Epithelial cell of proximal tubule (primary cell): ENCODE results near the gene NAT10. TPM values are rescaled to one million over a fixed set of nuclear protein-coding genes. Genes with fewer than 3 reads are reported as not detected.
"Not testable (repeated sequence)": the region's sequence is repeated elsewhere in the genome, so short reads cannot be mapped to it uniquely, and the experiment has no call there.

ENCODE experiments used
- DNase-seq: peaks from one replicate; pipeline ENCODE4 v3.0.0-alpha.2; 2011; ENCODE audit warnings: low read depth
- H3K4me3 ChIP-seq: 2 replicates; pipeline ENCODE4 v1.5.1; 2011; ENCODE audit warnings: low read depth, mild to moderate bottlenecking, low read length
- total RNA-seq: library from RNA; depleted of rRNA; stranded (reverse); fragments of >200 nt; gene quantifications from 2 replicates; pipeline ENCODE4 v1.2.3, GENCODE V29; 2015
- TF ChIP-seq, protein P1 (sequence below): conservative IDR thresholded peaks from 2 replicates; pipeline ENCODE4 v1.5.1; 2012; ENCODE audit warnings: low read depth, mild to moderate bottlenecking, low read length

The NAT10 gene
- total RNA-seq, 1 donor from 2014 or later = 19.8 TPM

DNA sequence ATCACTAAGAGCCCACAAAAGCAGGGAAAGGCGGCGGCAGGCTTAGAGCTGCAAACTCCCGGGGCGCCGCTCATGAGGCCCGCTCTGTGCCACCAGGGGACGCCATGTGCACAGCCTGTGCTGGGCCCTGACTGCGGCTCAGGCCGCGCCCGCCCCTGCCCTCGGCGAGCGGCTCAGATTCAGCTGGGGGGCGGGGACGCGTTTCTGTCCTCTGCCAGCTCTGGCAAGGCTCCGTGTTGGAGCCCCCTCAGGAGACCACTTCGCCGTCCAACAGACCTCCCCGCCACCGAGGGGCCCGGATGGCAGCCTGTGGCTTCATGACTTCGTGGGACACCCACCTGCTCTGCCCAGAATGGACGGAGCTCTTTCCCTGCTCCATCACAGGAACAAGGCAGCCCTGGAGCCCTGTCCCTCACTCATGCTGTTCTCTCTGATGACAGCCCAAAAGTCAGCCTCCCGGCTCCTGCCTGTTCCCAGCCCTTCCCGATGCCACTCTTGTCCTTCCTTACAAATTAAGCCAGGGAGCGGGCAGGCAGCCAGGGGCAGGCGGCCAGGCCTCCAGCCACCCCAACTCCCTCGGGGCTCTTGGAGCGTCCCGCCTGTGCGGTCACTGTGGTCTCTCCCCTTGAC, 69.1 kb downstream of the NAT10 start:
- TF ChIP-seq, protein P1, sequence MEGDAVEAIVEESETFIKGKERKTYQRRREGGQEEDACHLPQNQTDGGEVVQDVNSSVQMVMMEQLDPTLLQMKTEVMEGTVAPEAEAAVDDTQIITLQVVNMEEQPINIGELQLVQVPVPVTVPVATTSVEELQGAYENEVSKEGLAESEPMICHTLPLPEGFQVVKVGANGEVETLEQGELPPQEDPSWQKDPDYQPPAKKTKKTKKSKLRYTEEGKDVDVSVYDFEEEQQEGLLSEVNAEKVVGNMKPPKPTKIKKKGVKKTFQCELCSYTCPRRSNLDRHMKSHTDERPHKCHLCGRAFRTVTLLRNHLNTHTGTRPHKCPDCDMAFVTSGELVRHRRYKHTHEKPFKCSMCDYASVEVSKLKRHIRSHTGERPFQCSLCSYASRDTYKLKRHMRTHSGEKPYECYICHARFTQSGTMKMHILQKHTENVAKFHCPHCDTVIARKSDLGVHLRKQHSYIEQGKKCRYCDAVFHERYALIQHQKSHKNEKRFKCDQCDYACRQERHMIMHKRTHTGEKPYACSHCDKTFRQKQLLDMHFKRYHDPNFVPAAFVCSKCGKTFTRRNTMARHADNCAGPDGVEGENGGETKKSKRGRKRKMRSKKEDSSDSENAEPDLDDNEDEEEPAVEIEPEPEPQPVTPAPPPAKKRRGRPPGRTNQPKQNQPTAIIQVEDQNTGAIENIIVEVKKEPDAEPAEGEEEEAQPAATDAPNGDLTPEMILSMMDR = peak; percentile 90
- DNase-seq = no peak
- H3K4me3 ChIP-seq = peak overlapping the region; percentile 45

DNA sequence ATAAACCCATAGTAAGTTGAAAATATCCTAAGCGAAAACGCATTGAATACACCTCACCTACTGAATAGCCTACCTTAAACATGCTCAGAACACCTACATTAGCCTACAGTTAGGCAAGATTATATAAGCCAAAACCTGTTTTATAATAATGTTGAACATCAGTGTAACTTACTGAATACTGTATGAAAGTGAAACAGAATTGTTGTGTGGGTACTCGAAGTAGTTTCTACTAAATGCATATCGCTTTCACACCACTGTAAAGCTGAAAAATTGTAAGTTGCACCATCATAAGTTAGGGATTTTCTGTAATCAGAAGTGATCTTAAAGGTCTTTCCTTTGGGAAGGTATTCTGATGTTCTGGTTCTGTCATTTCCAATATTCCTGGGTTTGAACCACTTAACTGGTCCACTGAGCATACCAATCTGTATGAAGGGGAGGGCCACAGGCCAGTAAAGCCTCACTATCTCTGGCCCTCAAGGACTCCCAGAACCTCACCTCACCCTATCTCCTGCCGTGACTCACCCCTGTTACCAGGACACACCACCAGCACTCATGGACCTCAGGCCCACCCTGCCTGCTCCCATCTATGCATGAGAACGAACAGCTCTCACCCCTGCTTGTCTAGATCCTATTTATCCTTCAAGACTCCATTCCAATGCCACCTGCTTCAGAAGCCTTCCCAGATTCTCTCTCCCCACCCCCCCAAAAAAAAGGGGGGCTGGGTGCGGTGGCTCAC, 70.0 kb downstream of the NAT10 start:
- TF ChIP-seq, protein P1 = no peak
- DNase-seq = no peak
- no peak overlapping the region for H3K4me3 ChIP-seq

DNA sequence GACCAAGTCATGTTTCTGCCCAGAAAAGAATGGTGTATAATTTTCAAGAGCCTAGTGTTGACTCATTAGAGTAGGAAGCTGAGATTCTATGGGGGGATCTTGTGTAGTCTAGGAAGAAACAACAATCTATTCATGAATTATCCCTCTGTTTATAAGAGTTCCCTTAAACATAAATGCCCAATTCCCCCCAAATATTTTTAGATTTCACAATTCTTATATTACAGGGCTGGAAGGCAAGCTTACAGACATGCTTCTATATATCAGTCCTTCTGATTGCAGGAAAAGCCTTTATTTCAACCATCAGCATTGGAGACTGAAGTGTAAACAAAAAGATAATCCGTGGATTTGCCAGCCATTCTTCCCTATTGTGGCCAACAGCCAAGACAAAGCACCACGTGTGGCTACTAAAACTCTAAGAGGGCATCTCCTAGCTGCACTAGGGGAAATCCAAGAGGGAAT, 71.4 kb downstream of the NAT10 start:
- no peak overlapping the region for H3K4me3 ChIP-seq
- TF ChIP-seq, protein P1 = no peak

DNA sequence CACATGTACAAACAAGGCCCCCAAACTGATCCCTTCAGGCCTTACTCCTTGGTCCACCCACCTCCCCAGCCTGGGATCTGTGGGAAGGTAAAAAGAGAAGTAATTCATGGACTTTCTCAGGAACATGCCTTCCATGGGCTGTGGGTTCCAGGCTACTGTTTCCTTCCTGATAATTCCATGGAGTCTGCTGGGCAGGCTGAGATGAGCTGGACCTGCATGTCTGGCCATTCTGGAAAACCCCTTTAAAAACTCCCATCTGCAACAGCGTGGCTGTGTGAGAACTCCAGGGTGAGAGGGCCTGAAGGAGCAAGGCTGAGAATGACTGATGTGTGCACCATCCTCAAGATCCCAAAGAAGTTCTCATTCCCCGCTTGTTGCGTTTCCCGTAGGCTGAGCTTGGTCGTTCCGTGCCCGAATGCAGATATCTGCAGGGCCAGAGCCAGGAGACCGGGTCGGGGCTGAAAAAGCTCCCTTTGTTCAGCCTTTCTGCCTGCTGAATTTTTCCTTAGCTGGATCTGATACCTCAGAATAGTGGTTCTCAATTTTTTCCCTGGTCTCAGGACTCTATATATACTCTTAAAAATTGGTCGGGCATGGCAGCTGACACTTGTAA, 72.9 kb downstream of the NAT10 start:
- DNase-seq = no peak
- TF ChIP-seq, protein P1 = no peak
- H3K4me3 ChIP-seq = no peak overlapping the region

More for the DNA sequence above, 71.4 kb downstream of the NAT10 start:
- DNase-seq = no peak

DNA sequence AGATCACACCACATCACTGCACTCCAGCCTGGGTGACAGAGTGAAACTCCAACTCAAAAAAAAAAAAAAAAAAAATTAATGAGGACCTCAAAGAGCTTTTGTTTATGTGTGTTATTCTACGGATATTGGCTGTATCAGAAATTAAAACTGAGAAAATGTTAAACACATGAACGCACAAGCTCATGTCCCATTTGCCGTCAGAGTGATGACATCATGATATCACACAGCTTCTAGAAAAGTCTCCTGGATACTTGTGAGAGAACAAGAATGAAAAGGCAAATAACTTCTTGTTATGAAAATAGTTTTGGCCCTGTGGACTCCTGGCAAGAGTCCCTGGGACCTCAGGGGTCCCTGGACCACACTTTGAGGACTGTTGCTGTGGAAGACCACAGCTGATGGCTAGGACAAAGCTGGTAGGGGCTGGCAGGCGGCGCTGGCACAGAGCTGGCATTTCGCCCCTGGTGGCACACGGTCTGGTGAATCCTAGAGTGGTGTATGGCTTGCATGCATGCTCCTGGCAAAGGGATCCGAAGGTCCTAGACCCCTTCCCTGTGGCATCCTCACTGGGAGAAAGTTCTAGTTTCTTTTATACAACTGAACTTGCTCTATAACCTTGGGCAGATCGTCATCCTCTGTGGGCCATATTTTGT, 73.7 kb downstream of the NAT10 start:
- TF ChIP-seq, protein P1 = no peak
- DNase-seq = no peak
- H3K4me3 ChIP-seq = no peak overlapping the region

DNA sequence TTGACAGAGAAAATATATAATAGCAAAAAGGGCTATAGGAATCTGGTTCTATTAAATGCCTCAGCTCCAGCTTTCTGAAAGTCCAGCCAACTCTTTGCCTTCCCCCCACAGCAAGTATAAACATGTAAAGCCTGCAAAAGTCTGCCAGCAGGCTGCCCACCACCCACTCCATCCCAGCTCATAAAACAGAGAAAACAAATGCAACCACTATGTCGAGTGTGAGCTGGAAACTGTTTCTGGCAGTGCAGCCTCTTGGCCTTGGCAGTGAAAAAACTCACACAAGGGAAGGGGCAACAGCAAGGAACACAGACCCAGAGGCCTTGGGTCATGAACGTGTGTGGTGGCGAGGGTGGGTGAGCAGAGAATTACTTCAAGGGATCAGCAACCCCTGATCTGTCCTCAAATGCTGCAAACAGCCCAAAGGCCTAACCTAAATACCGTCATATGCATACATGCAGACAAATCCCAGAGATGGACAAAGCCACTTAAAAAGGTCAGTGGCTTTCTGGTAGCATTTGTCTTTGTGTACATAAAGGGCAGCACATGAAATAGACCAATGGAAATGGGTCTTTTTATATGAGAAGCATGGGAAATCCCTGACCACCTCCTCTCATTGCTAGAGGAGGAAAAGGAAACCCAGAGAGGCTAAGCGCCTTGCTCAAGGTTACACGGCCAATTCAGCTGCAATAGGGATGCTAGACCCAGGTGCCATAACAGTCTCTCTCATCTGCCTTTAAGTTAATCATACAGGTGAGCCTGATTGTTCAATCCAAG, 74.8 kb downstream of the NAT10 start:
- TF ChIP-seq, protein P1 = no peak
- no peak overlapping the region for H3K4me3 ChIP-seq
- no peak for DNase-seq

DNA sequence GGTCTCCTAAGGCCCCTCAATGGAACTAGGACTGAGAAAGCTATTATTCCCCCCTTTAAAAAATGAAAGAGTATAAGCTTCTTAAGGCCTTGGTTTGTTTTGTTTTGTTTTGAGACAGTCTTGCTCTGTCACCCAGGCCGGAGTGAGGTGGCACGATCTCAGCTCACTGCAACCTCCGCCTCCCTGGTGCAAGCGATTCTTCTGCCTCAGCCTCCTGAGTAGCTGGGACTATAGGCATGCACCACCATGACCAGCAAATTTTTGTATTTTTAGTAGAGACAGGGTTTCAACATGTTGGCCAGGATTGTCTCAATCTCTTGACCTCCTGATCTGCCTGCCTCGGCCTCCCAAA, 75.4 kb downstream of the NAT10 start:
- DNase-seq, H3K4me3 ChIP-seq: not testable (repeated sequence)
